Measurements from ENCODE around the gene KCNK7. TPM values are rescaled to one million over a fixed set of nuclear protein-coding genes. Genes with fewer than 3 reads are reported as not detected.

Gene KCNK7
- total and polyA plus RNA-seq, 2 experiments from 2014 or later, result not detected

DNA sequence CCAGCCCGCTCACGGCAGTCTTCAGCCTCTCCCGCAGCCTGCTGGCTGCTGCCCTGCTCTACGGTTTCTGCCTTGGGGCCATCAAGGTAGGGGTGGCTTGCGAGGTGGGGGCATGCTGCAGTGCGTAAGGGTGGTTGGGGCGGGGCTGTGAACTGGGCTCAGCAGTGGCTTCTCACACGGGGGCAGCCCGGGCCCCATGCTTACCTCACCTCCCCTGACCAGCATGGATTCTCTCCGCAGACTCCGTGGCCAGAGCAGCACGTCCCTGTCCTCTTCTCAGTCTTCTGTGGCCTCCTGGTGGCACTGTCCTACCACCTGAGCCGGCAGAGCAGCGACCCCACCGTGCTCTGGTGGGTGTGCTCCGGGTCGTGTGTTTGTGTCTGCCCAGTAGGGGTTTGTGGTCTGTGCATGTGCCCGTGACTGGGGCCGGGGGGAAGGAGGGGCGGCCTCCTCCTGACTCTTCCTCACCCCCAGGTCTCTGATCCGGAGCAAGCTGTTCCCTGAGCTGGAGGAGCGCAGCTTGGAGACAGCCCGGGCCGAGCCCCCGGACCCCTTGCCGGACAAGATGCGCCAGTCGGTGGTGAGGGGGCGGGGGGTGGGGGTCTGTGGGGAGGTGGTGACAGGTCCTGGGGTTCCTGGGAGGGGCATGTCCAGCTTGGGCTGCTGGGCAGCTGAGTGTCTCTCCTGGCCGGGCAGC is 29.5 kb upstream of the KCNK7 start:
- H3K4me2 ChIP-seq (ENCODE audit: unreplicated experiment), result no peak overlapping the region
- TF ChIP-seq EZH2 (IDR thresholded peaks at IDR 0.05; ENCODE audit: insufficient read depth, poor library complexity, severe bottlenecking) (no peak), EZH2phosphoT487 (IDR thresholded peaks at IDR 0.05; ENCODE audit: insufficient read depth, low read depth) (no peak)
- no peak overlapping the region for H2AFZ ChIP-seq
- H4K20me1 ChIP-seq (ENCODE audit: insufficient read depth), result no peaks in the 10 kb centered on the region
- in situ Hi-C loops (cut with MboI), result no loop called here
- DNase-seq, result no peak
- no peaks in the 10 kb centered on the region for H3K27me3 ChIP-seq (replicated peaks; ENCODE audit: insufficient read depth)
- no peak overlapping the region for H3K9ac ChIP-seq
- no peak overlapping the region for H3K4me3 ChIP-seq
- no peaks in the 10 kb centered on the region; the same call in 1 of the 2 replicates for H3K36me3 ChIP-seq (ENCODE audit: low read depth)
- H3K4me1 ChIP-seq (ENCODE audit: insufficient read depth), result no peaks in the 10 kb centered on the region
- no peaks in the 10 kb centered on the region for H3F3A ChIP-seq (ENCODE audit: insufficient read depth)
- no peak overlapping the region for H3K27ac ChIP-seq
- H3K9me2 ChIP-seq (ENCODE audit: insufficient read depth), result no peaks in the 10 kb centered on the region
- H3K79me2 ChIP-seq (ENCODE audit: insufficient read depth), result peaks cover 5% of the 10 kb centered on the region; the same call in 1 of the 2 replicates
- WGBS, 2 experiments (ENCODE audit: low coverage in 1 of 2, low lambda C conversion rate in 2 of 2, missing lambda C conversion rate in 2 of 2), result 91 to 92% methylated on average over 21 to 26 of the region's 30 CpGs
- H3K9me3 ChIP-seq (ENCODE audit: low read depth), result no peaks in the 10 kb centered on the region

- WGBS, 2 experiments (ENCODE audit: low coverage in 1 of 2, low lambda C conversion rate in 2 of 2, missing lambda C conversion rate in 2 of 2), result 92 to 95% methylated on average over 22 of the region's 25 CpGs
- Histone ChIP-seq H3K9me3 (ENCODE audit: low read depth) (no peaks in the 10 kb centered on the region), H3K9ac (no peak overlapping the region), H3K36me3 (ENCODE audit: low read depth) (no peaks in the 10 kb centered on the region; the same call in 1 of the 2 replicates), H3F3A (ENCODE audit: insufficient read depth) (no peaks in the 10 kb centered on the region), H2AFZ (no peak overlapping the region), H3K4me1 (ENCODE audit: insufficient read depth) (no peaks in the 10 kb centered on the region), H3K4me2 (ENCODE audit: unreplicated experiment) (no peak overlapping the region), H3K4me3 (no peak overlapping the region), H4K20me1 (ENCODE audit: insufficient read depth) (no peaks in the 10 kb centered on the region), H3K79me2 (ENCODE audit: insufficient read depth) (peaks cover 11% of the 10 kb centered on the region), H3K9me2 (ENCODE audit: insufficient read depth) (no peaks in the 10 kb centered on the region), H3K27ac (no peak overlapping the region), H3K27me3 (replicated peaks; ENCODE audit: insufficient read depth) (no peaks in the 10 kb centered on the region)
- TF ChIP-seq EZH2phosphoT487 (IDR thresholded peaks at IDR 0.05; ENCODE audit: insufficient read depth, low read depth) (no peak), EZH2 (IDR thresholded peaks at IDR 0.05; ENCODE audit: insufficient read depth, poor library complexity, severe bottlenecking) (no peak)
- no peak for DNase-seq
- in situ Hi-C loops (cut with MboI), result no loop called here
Observed at GRCh38 chr11:65623852-65624616, 28.4 kb upstream of the KCNK7 start.

DNA sequence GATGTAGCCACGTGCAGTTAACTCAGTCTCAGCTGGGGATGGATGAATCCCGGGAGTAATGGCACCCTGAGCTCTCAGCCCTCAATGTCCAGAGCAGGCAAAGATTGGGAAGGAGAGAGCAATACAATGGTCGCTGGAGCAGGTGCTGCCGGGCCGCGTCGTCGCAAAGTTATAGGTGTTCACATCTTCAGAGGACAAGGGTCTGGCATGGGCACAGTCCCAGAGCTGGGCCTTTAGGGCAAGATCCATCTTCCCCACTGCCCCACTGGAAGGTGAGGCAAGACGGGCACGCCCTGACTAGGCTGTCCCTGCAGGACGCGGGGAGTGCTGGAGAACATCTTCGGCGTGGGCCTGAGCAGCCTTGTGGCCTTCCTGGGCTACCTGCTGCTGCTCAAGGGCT is 27.6 kb upstream of the KCNK7 start:
- no peaks in the 10 kb centered on the region for H3K9me2 ChIP-seq (ENCODE audit: insufficient read depth)
- H3K4me2 ChIP-seq (ENCODE audit: unreplicated experiment), result no peak overlapping the region
- in situ Hi-C loops (cut with MboI), result no loop called here
- no peak overlapping the region for H3K27ac ChIP-seq
- H3K36me3 ChIP-seq (ENCODE audit: low read depth), result no peaks in the 10 kb centered on the region; the same call in 1 of the 2 replicates
- no peak overlapping the region for H3K4me3 ChIP-seq
- WGBS, 2 experiments (ENCODE audit: low coverage in 1 of 2, low lambda C conversion rate in 2 of 2, missing lambda C conversion rate in 2 of 2), result 90 to 91% methylated on average over 14 of the region's 14 CpGs
- no peaks in the 10 kb centered on the region for H3F3A ChIP-seq (ENCODE audit: insufficient read depth)
- no peaks in the 10 kb centered on the region for H3K4me1 ChIP-seq (ENCODE audit: insufficient read depth)
- H3K9me3 ChIP-seq (ENCODE audit: low read depth), result no peaks in the 10 kb centered on the region
- H3K79me2 ChIP-seq (ENCODE audit: insufficient read depth), result peaks cover 19% of the 10 kb centered on the region
- no peaks in the 10 kb centered on the region for H3K27me3 ChIP-seq (replicated peaks; ENCODE audit: insufficient read depth)
- no peaks in the 10 kb centered on the region for H4K20me1 ChIP-seq (ENCODE audit: insufficient read depth)
- H3K9ac ChIP-seq, result no peak overlapping the region
- no peak for DNase-seq
- TF ChIP-seq EZH2phosphoT487 (IDR thresholded peaks at IDR 0.05; ENCODE audit: insufficient read depth, low read depth) (no peak), EZH2 (IDR thresholded peaks at IDR 0.05; ENCODE audit: insufficient read depth, poor library complexity, severe bottlenecking) (no peak)
- no peak overlapping the region for H2AFZ ChIP-seq

GRCh38 chr11:65622011-65622410 is 26.4 kb upstream of the KCNK7 start:
- H3K79me2 ChIP-seq (ENCODE audit: insufficient read depth), result peaks cover 31% of the 10 kb centered on the region
- no peak overlapping the region for H2AFZ ChIP-seq
- no peaks in the 10 kb centered on the region for H3K9me2 ChIP-seq (ENCODE audit: insufficient read depth)
- in situ Hi-C loops (cut with MboI), result no loop called here
- H3K9me3 ChIP-seq (ENCODE audit: low read depth), result no peaks in the 10 kb centered on the region
- no peak overlapping the region for H3K27ac ChIP-seq
- H3K27me3 ChIP-seq (replicated peaks; ENCODE audit: insufficient read depth), result no peaks in the 10 kb centered on the region
- no peak overlapping the region for H3K4me2 ChIP-seq (ENCODE audit: unreplicated experiment)
- H3K36me3 ChIP-seq (ENCODE audit: low read depth), result no peaks in the 10 kb centered on the region; the same call in 1 of the 2 replicates
- 89 to 91% methylated on average over 12 to 16 of the region's 16 CpGs for WGBS, 2 experiments (ENCODE audit: low coverage in 1 of 2, low lambda C conversion rate in 2 of 2, missing lambda C conversion rate in 2 of 2)
- no peak overlapping the region for H3K9ac ChIP-seq
- TF ChIP-seq EZH2phosphoT487 (IDR thresholded peaks at IDR 0.05; ENCODE audit: insufficient read depth, low read depth) (no peak), EZH2 (IDR thresholded peaks at IDR 0.05; ENCODE audit: insufficient read depth, poor library complexity, severe bottlenecking) (no peak)
- H3K4me3 ChIP-seq, result no peak overlapping the region
- H3K4me1 ChIP-seq (ENCODE audit: insufficient read depth), result peaks cover 2% of the 10 kb centered on the region; the same call in 1 of the 2 replicates
- no peaks in the 10 kb centered on the region for H4K20me1 ChIP-seq (ENCODE audit: insufficient read depth)
- no peaks in the 10 kb centered on the region for H3F3A ChIP-seq (ENCODE audit: insufficient read depth)
- no peak for DNase-seq

Measured in GM23248 (cell line).